ENCODE data around the gene MYO18A.

The MYO18A gene

DNA sequence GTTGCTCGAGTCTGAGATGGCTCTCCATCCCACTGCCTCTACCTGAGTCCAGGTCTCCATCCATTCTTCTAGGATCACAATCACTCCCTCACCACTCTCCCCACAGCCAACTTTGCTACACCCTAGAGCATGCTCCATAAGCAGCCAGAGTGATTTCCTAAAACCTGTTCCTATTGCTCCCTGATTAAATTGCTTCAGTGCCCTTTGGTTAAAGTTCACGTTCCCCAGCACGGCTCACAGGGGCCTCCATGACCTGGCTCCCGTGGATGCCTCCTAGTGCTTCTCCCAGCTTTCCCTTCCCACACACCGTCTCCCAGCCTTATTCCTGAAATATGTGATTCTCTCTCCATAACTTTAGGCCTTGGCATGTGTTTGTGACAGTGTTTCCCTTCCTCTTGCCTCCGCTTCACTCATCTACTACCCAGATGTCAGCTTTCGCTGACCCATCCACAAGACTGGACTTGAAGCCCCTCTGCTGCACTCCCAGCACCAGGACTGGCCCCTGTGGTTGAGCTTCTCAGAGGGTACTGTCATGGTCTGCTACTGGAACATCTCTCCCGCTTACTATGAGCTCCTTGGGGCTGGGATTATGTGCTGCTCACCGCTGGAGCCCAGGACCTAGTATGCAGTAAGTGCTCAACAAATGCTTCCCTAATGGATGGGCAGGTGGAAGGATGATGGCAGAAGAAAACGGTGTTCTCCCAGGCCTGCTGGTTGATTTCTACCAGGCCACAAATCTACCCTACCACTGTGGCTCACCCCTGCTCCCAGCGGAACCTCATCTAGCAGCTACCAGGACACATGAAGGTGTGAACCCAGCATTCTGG lies 17.9 kb downstream of the MYO18A start:
- Histone ChIP-seq H3K27me3 (ENCODE audit: control insufficient read depth, insufficient read depth, low read length) (no peaks in the 10 kb centered on the region), H3K4me3 (ENCODE audit: low read depth, low read length) (no peak overlapping the region), H3K79me2 (peaks cover 64% of the 10 kb centered on the region), H3K9ac (no peak overlapping the region), H3K27ac (no peak overlapping the region), H2AFZ (no peak overlapping the region), H3K4me1 (peaks cover 11% of the 10 kb centered on the region), H3K4me2 (ENCODE audit: low read length) (no peak overlapping the region), H3K9me3 (ENCODE audit: control insufficient read depth, low read length) (no peaks in the 10 kb centered on the region), H3K36me3 (ENCODE audit: control insufficient read depth, insufficient read depth, low read length) (no peaks in the 10 kb centered on the region)
- TF ChIP-seq CTCF (IDR thresholded peaks at IDR 0.05) = no peak

- Histone ChIP-seq H3K4me1 (peaks cover 32% of the 10 kb centered on the region), H3K4me3 (ENCODE audit: low read depth, low read length) (no peak overlapping the region), H3K9me3 (ENCODE audit: control insufficient read depth, low read length) (no peaks in the 10 kb centered on the region), H2AFZ (no peak overlapping the region), H3K36me3 (ENCODE audit: control insufficient read depth, insufficient read depth, low read length) (no peaks in the 10 kb centered on the region), H3K79me2 (peaks cover 57% of the 10 kb centered on the region), H3K27ac (no peak overlapping the region), H3K9ac (no peak overlapping the region), H3K27me3 (ENCODE audit: control insufficient read depth, insufficient read depth, low read length) (no peaks in the 10 kb centered on the region), H3K4me2 (ENCODE audit: low read length) (no peak overlapping the region)
- no peak for TF ChIP-seq CTCF (IDR thresholded peaks at IDR 0.05)
These were observed 19.9 kb downstream of the MYO18A start for GRCh38 chr17:29160253-29160652.

DNA sequence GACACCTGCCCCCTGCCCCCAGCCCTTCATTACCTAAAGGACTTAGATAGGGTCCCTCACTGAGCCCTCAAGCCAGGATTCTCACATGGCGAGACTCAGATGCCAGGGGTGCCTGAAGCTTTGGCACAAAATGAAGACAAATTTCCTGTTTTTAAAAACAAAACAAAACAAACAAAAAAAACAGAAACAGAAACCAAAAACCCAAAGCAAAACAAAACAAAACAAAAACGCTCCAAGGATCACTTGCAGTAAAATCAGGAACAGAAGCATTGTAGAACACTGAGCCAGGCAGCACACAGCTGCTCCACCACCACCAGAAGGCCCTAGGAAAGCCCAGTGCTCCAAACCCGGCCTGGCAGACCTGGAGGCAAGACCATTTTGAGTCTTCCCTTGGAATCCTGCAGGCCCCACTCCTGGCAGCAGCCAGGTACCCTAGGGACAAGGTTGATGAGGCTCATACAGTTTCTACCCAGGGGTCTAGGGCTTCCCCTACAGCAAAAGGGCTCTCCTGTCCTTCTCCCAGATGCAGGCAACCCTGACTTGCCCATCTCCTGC lies 20.8 kb downstream of the MYO18A start:
- H3K27ac ChIP-seq = peak overlapping the region; percentile 7
- no peak overlapping the region for H3K4me3 ChIP-seq (ENCODE audit: low read depth, low read length)
- H3K36me3 ChIP-seq (ENCODE audit: control insufficient read depth, insufficient read depth, low read length) = no peaks in the 10 kb centered on the region
- H3K27me3 ChIP-seq (ENCODE audit: control insufficient read depth, insufficient read depth, low read length) = no peaks in the 10 kb centered on the region
- H3K9ac ChIP-seq = no peak overlapping the region
- H3K4me2 ChIP-seq (ENCODE audit: low read length) = no peak overlapping the region
- peaks cover 40% of the 10 kb centered on the region for H3K4me1 ChIP-seq
- no peak for TF ChIP-seq CTCF (IDR thresholded peaks at IDR 0.05)
- H3K79me2 ChIP-seq = peaks cover 54% of the 10 kb centered on the region
- no peaks in the 10 kb centered on the region for H3K9me3 ChIP-seq (ENCODE audit: control insufficient read depth, low read length)
- no peak overlapping the region for H2AFZ ChIP-seq

DNA sequence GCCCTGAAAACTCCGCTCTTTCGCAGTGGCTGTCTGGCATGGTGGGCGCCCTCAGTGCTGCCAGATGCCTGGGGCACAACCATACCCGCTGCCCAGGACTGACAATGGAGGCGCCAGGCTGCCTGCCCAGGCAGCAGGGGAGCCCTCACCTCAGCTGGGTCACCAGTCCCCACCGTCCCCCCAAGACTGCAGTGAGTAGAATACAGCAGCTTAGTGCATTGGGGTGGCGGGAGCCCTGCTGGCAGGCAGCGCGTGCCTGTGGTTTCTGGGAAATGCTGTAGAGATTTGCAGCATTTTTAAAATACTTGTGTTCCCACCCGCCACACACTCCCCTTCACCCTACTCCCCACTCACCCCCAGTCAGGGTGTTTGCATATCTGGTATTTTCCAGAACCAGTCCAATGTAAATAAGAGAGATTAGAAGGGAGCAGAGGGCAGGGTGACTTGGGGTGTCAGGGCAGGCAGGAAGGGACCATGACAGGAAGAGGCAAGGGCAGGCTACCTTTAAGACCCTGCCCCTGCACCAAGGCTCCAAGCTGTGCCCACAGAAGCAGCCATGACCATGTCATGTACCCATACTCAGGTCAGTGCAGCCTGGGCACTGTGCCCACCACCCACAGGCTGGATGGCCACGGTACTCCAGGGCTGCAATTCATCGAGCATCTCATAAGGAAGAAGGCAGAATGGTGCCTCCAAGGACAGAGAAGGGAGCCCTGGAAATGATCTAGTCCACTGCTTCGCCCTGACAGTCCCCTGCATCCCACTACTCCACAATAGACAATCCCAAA lies 21.5 kb downstream of the MYO18A start:
- H3K9ac ChIP-seq = no peak overlapping the region

More for the DNA sequence above, 21.5 kb downstream of the MYO18A start:
- Histone ChIP-seq H3K36me3 (ENCODE audit: control insufficient read depth, insufficient read depth, low read length) (no peaks in the 10 kb centered on the region), H3K4me2 (ENCODE audit: low read length) (no peak overlapping the region), H3K9me3 (ENCODE audit: control insufficient read depth, low read length) (no peaks in the 10 kb centered on the region), H3K27me3 (ENCODE audit: control insufficient read depth, insufficient read depth, low read length) (no peaks in the 10 kb centered on the region), H3K79me2 (peaks cover 55% of the 10 kb centered on the region), H2AFZ (no peak overlapping the region), H3K4me1 (peaks cover 42% of the 10 kb centered on the region), H3K27ac (no peak overlapping the region), H3K4me3 (ENCODE audit: low read depth, low read length) (no peak overlapping the region)
- no peak for TF ChIP-seq CTCF (IDR thresholded peaks at IDR 0.05)

All from parathyroid adenoma (tissue), 2 donors.